GM23338 (cell line): ENCODE results near the gene CECR2. TPM values are rescaled to one million over a fixed set of nuclear protein-coding genes. Genes with fewer than 3 reads are reported as not detected.

Experiments
- ATAC-seq: fragments of 200-7000 bp; cut with Tn5 transposase; 3 replicates; pipeline ENCODE4 v1.9.1; 2020
- DNase-seq: peaks from one replicate; pipeline ENCODE4 v3.0.0-alpha.2; 2015; ENCODE audit warnings: low spot score
- H2AFZ ChIP-seq: fragments of 200-600 bp; sonication (generic); 2 replicates; pipeline ENCODE4 v1.8.0; 2016; ENCODE audit warnings: antibody characterized with exemption, mild to moderate bottlenecking, moderate library complexity
- H3F3A ChIP-seq: fragments of 200-600 bp; sonication (generic); replicated peaks from 2 replicates; pipeline ENCODE4 v1.8.0; 2017; ENCODE audit warnings: antibody characterized with exemption, mixed run types, low read depth
- H3K27ac ChIP-seq: fragments of 200-600 bp; sonication (generic); 2 replicates; pipeline ENCODE4 v1.6.1; 2016; ENCODE audit warnings: low read depth
- H3K27me3 ChIP-seq: fragments of 200-600 bp; sonication (generic); 2 replicates; pipeline ENCODE4 v1.8.0; 2016; ENCODE audit warnings: mild to moderate bottlenecking, mixed run types, moderate library complexity; ENCODE audit not compliant: insufficient read depth
- H3K36me3 ChIP-seq: fragments of 200-600 bp; sonication (generic); 2 replicates; pipeline ENCODE4 v1.8.0; 2016; ENCODE audit warnings: mild to moderate bottlenecking; ENCODE audit not compliant: insufficient read depth
- H3K4me1 ChIP-seq: fragments of 200-600 bp; sonication (generic); 2 replicates; pipeline ENCODE4 v1.8.0; 2016; ENCODE audit warnings: mild to moderate bottlenecking, moderate library complexity; ENCODE audit not compliant: insufficient read depth
- H3K4me2 ChIP-seq: fragments of 200-600 bp; sonication (generic); 2 replicates; pipeline ENCODE4 v1.7.1; 2017; ENCODE audit warnings: mixed run types
- H3K4me3 ChIP-seq: fragments of 200-600 bp; sonication (generic); 2 replicates; pipeline ENCODE4 v1.6.1; 2016; ENCODE audit warnings: mixed run types
- H3K79me2 ChIP-seq: fragments of 200-600 bp; sonication (generic); replicated peaks from 2 replicates; pipeline ENCODE4 v1.8.0; 2017; ENCODE audit warnings: mild to moderate bottlenecking; ENCODE audit not compliant: insufficient read depth
- H3K9me2 ChIP-seq: fragments of 200-600 bp; sonication (generic); 2 replicates; pipeline ENCODE4 v1.8.0; 2017; ENCODE audit not compliant: insufficient read depth
- H4K20me1 ChIP-seq: fragments of 200-600 bp; sonication (generic); replicated peaks from 2 replicates; pipeline ENCODE4 v1.8.0; 2017; ENCODE audit warnings: mild to moderate bottlenecking; ENCODE audit not compliant: insufficient read depth
- H3K27ac Mint-ChIP-seq: 2 replicates; pipeline ENCODE4 v1.8.0; 2020; ENCODE audit warnings: inconsistent platforms, mild to moderate bottlenecking, moderate library complexity, mixed read lengths
- H3K27me3 Mint-ChIP-seq: 3 replicates; pipeline ENCODE4 v1.8.0; 2022; ENCODE audit warnings: low read depth, mild to moderate bottlenecking, moderate library complexity, mixed read lengths, inconsistent platforms; ENCODE audit not compliant: insufficient read depth, poor library complexity
- H3K36me3 Mint-ChIP-seq: 3 replicates; pipeline ENCODE4 v1.8.0; 2021; ENCODE audit warnings: low read depth, mild to moderate bottlenecking, inconsistent platforms, moderate library complexity, mixed read lengths
- H3K4me1 Mint-ChIP-seq: 3 replicates; pipeline ENCODE4 v1.8.0; 2020; ENCODE audit warnings: mild to moderate bottlenecking, inconsistent platforms, mixed read lengths
- H3K4me3 Mint-ChIP-seq: 3 replicates; pipeline ENCODE4 v1.8.0; 2021; ENCODE audit warnings: moderate library complexity, mild to moderate bottlenecking, inconsistent platforms, mixed read lengths
- H3K9me3 Mint-ChIP-seq: 3 replicates; pipeline ENCODE4 v1.8.0; 2020; ENCODE audit warnings: moderate library complexity, mild to moderate bottlenecking, inconsistent platforms, mixed read lengths
- CREB1 ChIP-seq: fragments of 250-450 bp; sonication (Bioruptor Pico); IDR thresholded peaks from 2 replicates; pipeline ENCODE4 v1.5.0; 2020; ENCODE audit warnings: low read depth, mild to moderate bottlenecking, moderate library complexity
- CTCF ChIP-seq, 2 experiments: fragments of 200-600 bp in 1 of 2; sonication (generic) in 1 of 2; conservative IDR thresholded peaks; 2 replicates each; pipeline versions ENCODE4 v1.5.1 to v1.6.1; 2016 to 2017; ENCODE audit warnings: antibody characterized with exemption in 2 of 2, low read depth in 2 of 2, mild to moderate bottlenecking in 2 of 2, moderate library complexity in 1 of 2
- ETS1 ChIP-seq: IDR thresholded peaks from 2 replicates; pipeline ENCODE4 v1.6.1; 2016; ENCODE audit warnings: antibody characterized with exemption
- EZH2 ChIP-seq: fragments of 200-600 bp; sonication (generic); IDR thresholded peaks from one replicate; pipeline ENCODE4 v1.8.0; 2017; ENCODE audit warnings: antibody characterized with exemption, mild to moderate bottlenecking, low read depth; ENCODE audit not compliant: unreplicated experiment
- EZH2phosphoT487 ChIP-seq: fragments of 200-600 bp; sonication (generic); IDR thresholded peaks from one replicate; pipeline ENCODE4 v1.8.1; 2018; ENCODE audit warnings: antibody characterized with exemption; ENCODE audit not compliant: unreplicated experiment
- JUNB ChIP-seq: IDR thresholded peaks from one replicate; pipeline ENCODE4 v1.6.1; 2016; ENCODE audit warnings: antibody characterized with exemption; ENCODE audit not compliant: unreplicated experiment
- NANOG ChIP-seq: IDR thresholded peaks from 2 replicates; pipeline ENCODE4 v1.6.1; 2016; ENCODE audit warnings: antibody characterized with exemption, borderline replicate concordance
- POLR2AphosphoS5 ChIP-seq: IDR thresholded peaks from 2 replicates; pipeline ENCODE4 v1.6.1; 2016; ENCODE audit warnings: antibody characterized with exemption, low read depth
- REST ChIP-seq: IDR thresholded peaks from one replicate; pipeline ENCODE4 v1.6.1; 2018; ENCODE audit warnings: antibody characterized with exemption; ENCODE audit not compliant: unreplicated experiment
- STAT1 ChIP-seq: IDR thresholded peaks from one replicate; pipeline ENCODE4 v1.6.1; 2016; ENCODE audit warnings: antibody characterized with exemption; ENCODE audit not compliant: unreplicated experiment
- ZNF114 ChIP-seq: fragments of 250-450 bp; sonication (Bioruptor Pico); IDR thresholded peaks from 2 replicates; pipeline ENCODE4 v1.5.0; 2020; ENCODE audit warnings: mild to moderate bottlenecking, moderate library complexity
- ZNF331 ChIP-seq: fragments of 250-450 bp; sonication (Bioruptor Pico); IDR thresholded peaks from 2 replicates; pipeline ENCODE4 v1.5.0; 2020; ENCODE audit warnings: low read depth, mild to moderate bottlenecking, moderate library complexity
- ZNF462 ChIP-seq: fragments of 250-450 bp; sonication (Bioruptor Pico); IDR thresholded peaks from 2 replicates; pipeline ENCODE4 v1.5.0; 2020; ENCODE audit warnings: mild to moderate bottlenecking, moderate library complexity
- polyA plus RNA-seq: library from polyadenylated mRNA; unstranded; fragments of >200 nt; fragmentation: Nextera tagmentation; extraction: Ambion mirVana; gene quantifications from 2 replicates; pipeline ENCODE4 v1.2.1, GENCODE V29; 2016
- total RNA-seq: library from RNA; depleted of rRNA; stranded (reverse); fragments of >200 nt; shearing (Covaris generic); gene quantifications from 2 replicates; pipeline ENCODE4 v1.2.3, GENCODE V29; 2014

CECR2 gene
- total and polyA plus RNA-seq, 2 experiments from 2014 or later = 18.4 to 110 TPM

- ATAC-seq (no peak), DNase-seq (no peak)
- H3K27ac ChIP-seq = no peak overlapping the region
- Mint-ChIP-seq H3K9me3 (no peaks in the 10 kb centered on the region), H3K4me1 (no peaks in the 10 kb centered on the region), H3K27ac (no peak overlapping the region), H3K4me3 (no peak overlapping the region), H3K27me3 (no peaks in the 10 kb centered on the region), H3K36me3 (peaks cover 15% of the 10 kb centered on the region)
- H3K36me3 ChIP-seq = peaks cover 19% of the 10 kb centered on the region
- peaks cover 15% of the 10 kb centered on the region for H4K20me1 ChIP-seq
- H3K4me3 ChIP-seq = no peak overlapping the region
- TF ChIP-seq EZH2phosphoT487 = no peak
- TF ChIP-seq ZNF462 = no peak
- no peak for TF ChIP-seq POLR2AphosphoS5
- TF ChIP-seq REST = no peak
- TF ChIP-seq ETS1 = no peak
- TF ChIP-seq STAT1 = no peak
- TF ChIP-seq EZH2 = no peak
- no peak for TF ChIP-seq CREB1
- TF ChIP-seq CTCF (conservative IDR thresholded peaks at IDR 0.05; ENCODE audit: low read depth in 2 of 2) = no peak
- no peak for TF ChIP-seq JUNB
- TF ChIP-seq NANOG = no peak
- TF ChIP-seq ZNF114 = no peak
- TF ChIP-seq ZNF331 (CRISPR knock-in tag) = no peak
- no peaks in the 10 kb centered on the region for H3K9me2 ChIP-seq
- no peak overlapping the region for H3K4me2 ChIP-seq
- H3K79me2 ChIP-seq = peaks cover 15% of the 10 kb centered on the region; the same call in 1 of the 2 replicates
- no peaks in the 10 kb centered on the region for H3K4me1 ChIP-seq
- H3K27me3 ChIP-seq = no peaks in the 10 kb centered on the region
- H2AFZ ChIP-seq = no peak overlapping the region
- H3F3A ChIP-seq = peaks cover 3% of the 10 kb centered on the region; the same call in 1 of the 2 replicates
Observed at GRCh38 chr22:17603668-17604067, 234.4 kb downstream of the CECR2 start.
